HG03196 (cell line): Measurements from ENCODE around the gene WARS2.
A peak's percentile ranks its signal among the peaks of the same experiment; 100 is the strongest.
"Not testable (repeated sequence)": the region's sequence is repeated elsewhere in the genome, so short reads cannot be mapped to it uniquely, and the experiment has no call there.

Experiments used
- ATAC-seq: cut with Tn5 transposase; IDR thresholded peaks from one replicate; pipeline ENCODE4 v1.9.1; 2021; ENCODE audit not compliant: unreplicated experiment

WARS2 gene

GRCh38 chr1:119140177-119141019 is at the start of gene WARS2:
Gene WARS2 (minus strand): TSS chr1:119140653. CDS start chr1:119140644, 9 bp downstream.
- peak; percentile 97 for ATAC-seq

- no peak for ATAC-seq
Measured at GRCh38 chr1:119188926-119189325, 48.5 kb upstream of the WARS2 start.

- ATAC-seq = no peak
Measured at GRCh38 chr1:119187416-119187815, 47.0 kb upstream of the WARS2 start.

- ATAC-seq = no peak
Measured at GRCh38 chr1:119186471-119186870, 46.0 kb upstream of the WARS2 start.

GRCh38 chr1:119184972-119185371 is 44.5 kb upstream of the WARS2 start:
- no peak for ATAC-seq

GRCh38 chr1:119181218-119181617 is 40.8 kb upstream of the WARS2 start:
- ATAC-seq = no peak

- no peak for ATAC-seq
Measured at GRCh38 chr1:119179051-119179450, 38.6 kb upstream of the WARS2 start.

- not testable (repeated sequence) for ATAC-seq
Measured at GRCh38 chr1:119172927-119173326, 32.5 kb upstream of the WARS2 start.

- not testable (repeated sequence) for ATAC-seq
Measured at GRCh38 chr1:119171381-119172010, 31.0 kb upstream of the WARS2 start.

- ATAC-seq = no peak
Measured at GRCh38 chr1:119163396-119163795, 22.9 kb upstream of the WARS2 start.

GRCh38 chr1:119160866-119161265 is 20.4 kb upstream of the WARS2 start:
- ATAC-seq = no peak

- ATAC-seq = no peak
Measured at GRCh38 chr1:119160409-119160808, 20.0 kb upstream of the WARS2 start.

GRCh38 chr1:119159966-119160365 is 19.5 kb upstream of the WARS2 start:
- no peak for ATAC-seq

- ATAC-seq = no peak
Measured at GRCh38 chr1:119159111-119159510, 18.7 kb upstream of the WARS2 start.

- ATAC-seq = not testable (repeated sequence)
Measured at GRCh38 chr1:119156761-119157160, 16.3 kb upstream of the WARS2 start.

- ATAC-seq = not testable (repeated sequence)
Measured at GRCh38 chr1:119155069-119155468, 14.6 kb upstream of the WARS2 start.

GRCh38 chr1:119150150-119150549 is 9.7 kb upstream of the WARS2 start:
- no peak for ATAC-seq

- ATAC-seq = no peak
Measured at GRCh38 chr1:119147661-119148090, 7.2 kb upstream of the WARS2 start.

- no peak for ATAC-seq
Measured at GRCh38 chr1:119146466-119146865, 6.0 kb upstream of the WARS2 start.

GRCh38 chr1:119144813-119145212 is 4.4 kb upstream of the WARS2 start:
- ATAC-seq = no peak

- no peak for ATAC-seq
Measured at GRCh38 chr1:119143706-119144105, 3.3 kb upstream of the WARS2 start.

- ATAC-seq = no peak
Measured at GRCh38 chr1:119141660-119142059, 1.2 kb upstream of the WARS2 start.
